GM18498 (cell line): ENCODE measurements around the gene ZNF628.
A peak's percentile ranks its signal among the peaks of the same experiment; 100 is the strongest.
"Not testable (repeated sequence)": the region's sequence is repeated elsewhere in the genome, so short reads cannot be mapped to it uniquely, and the experiment has no call there.

Source experiments
- ATAC-seq: cut with Tn5 transposase; IDR thresholded peaks from one replicate; pipeline ENCODE4 v1.9.1; 2021; ENCODE audit warnings: mild to moderate bottlenecking, moderate library complexity; ENCODE audit not compliant: unreplicated experiment

ZNF628 gene

DNA sequence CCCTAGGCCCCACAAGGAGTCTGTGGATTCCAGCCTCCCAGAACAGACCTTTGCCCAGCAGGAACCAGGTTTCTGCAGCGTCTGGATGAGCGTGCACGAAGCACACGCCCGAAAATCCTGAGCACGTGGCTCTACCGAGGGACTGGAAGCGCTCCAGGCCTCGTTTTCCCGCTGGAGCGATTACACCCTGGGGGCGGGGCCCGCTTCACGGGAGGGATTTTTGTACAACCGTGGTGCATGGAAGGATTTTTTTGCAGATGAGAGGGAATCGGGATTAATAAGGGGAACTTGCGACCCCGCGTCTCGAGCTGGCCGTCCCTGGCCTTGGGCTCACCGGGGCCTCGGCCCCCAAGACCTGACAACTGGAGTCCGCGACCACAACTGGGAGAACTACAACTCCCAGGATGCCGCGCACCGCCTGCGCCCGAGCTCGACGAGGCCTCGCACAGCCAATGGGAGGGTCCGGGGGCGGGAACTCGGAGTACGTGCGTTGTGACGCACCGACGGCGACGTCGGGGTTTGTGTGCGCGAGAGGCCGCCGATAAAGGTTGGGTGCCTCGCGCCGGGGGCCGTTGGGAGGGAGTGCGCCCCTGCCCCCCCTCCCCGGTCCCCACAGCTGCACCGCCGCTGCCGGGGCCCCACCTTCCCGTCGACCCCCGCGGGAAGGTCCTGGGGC lies at the start of gene ZNF628:
Gene ZNF628 (plus strand): TSS at position 518 of the 676 bp plus-strand sequence. CDS start 3,294 bp downstream, outside the sequence.
- ATAC-seq: peak; percentile 95

DNA sequence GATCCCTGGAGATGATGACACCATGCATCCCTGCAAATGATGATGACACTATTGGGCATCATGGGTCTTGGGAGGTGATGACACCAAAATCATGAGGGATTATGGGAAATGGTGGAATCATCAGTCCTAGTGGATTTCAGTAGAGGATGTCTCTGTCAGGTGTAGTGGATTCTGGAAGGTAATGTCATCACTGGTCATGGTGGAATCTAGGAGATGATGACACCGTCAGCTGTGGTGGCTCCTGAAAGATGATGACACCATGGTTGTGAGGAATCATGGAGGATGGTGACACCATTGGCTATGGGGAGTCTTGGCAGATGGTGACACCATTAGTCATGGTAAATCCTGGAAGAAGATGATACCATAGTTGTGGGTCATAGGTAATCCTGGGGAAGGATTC lies 45.2 kb upstream of the ZNF628 start:
- ATAC-seq: no peak

DNA sequence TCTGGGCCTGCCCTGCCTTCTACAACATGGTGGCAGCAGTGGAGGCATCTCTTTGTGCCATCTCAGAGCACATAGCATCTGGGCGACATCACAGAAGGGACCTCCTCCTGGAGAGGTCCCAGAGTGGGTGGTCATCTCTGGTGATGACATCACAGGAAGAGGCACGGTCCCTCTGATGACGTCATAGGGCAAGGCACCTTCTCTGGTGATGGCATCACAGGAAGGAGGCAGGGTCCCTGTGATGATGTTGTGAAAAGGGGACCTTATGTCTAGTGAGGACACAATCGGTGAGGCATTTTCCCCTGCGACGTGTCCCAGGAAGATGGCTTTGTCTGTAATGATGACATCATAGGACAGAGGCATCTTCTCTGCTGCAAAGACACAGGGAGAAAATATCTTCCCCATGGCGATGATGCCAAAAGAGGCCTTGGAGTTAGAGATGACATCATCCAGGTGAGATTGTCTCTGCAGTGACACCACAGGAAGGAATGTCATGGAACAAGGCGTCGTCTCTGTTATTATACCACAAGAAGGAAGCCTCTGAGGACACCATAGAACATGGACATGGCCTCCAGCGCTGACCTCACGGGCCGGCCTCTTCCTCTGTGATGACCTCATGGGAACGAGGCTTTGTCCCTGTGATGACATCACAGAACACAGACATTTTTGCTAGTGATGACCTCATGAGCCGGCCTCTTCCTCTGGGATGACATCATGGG lies 44.0 kb upstream of the ZNF628 start:
- ATAC-seq: no peak

DNA sequence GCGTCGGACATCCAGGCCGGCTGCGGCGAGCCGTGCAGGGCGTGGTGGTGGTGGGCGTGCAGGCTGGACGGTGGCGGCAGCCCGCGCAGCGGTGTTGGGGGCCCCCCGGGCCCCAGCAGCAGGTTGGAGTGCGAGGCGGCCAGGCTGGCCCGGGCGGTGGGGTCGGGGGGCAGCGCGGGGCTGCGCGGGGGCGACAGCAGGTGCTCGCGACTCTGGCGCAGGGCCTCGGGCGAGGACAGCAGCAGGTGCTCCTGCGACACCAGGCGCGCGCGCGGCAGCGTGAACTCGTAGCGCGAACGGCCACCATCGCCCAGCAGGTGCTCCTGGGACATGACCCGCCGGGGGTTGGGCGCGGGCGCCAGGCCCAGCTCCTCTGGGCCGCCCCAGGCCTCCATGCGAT lies 43.1 kb upstream of the ZNF628 start:
- no peak for ATAC-seq

DNA sequence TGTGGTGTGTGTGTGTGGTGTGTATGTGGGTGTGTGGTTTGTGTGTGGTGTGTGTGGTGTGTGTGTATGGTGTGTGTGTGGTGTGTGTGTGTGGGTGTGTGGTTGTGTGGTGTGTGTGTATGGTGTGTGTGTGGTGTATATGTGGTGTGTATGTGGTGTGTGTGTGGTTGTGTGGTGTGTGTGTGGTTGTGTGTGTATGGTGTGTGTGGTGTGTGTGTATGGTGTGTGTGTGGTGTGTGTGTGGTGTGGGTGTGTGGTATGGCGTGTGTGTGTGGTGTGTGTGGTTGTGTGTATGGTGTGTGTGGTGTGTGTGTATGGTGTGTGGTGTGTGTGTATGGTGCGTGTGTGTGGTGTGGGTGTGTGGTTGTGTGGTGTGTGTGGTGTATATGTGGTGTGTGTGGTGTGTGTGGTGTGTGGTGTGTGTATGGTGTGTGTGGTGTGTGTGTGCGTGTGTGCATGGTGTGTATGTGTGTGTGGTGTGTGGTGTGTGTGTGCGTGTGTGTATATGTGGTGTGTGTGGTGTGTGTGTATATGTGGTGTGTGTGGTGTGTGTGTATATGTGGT lies 42.0 kb upstream of the ZNF628 start:
- ATAC-seq: no peak

DNA sequence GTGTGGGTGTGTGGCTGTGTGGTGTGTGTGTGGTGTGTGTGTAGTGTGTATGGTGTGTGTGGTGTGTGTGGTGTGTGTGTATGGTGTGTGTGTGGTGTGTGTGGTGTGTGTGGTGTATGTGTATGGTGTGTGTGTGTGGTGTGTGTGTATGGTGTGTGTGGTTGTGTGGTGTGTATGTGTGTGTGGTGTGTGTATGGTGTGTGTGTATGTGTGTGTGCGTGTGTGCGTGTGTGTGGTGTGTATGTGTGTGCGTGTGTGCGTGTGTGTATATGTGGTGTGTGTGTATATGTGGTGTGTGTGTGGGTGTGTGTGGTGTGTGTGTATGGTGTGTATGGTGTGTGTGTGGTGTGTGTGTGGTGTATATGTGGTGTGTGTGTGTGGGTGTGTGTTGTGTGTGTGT lies 41.4 kb upstream of the ZNF628 start:
- ATAC-seq: no peak

DNA sequence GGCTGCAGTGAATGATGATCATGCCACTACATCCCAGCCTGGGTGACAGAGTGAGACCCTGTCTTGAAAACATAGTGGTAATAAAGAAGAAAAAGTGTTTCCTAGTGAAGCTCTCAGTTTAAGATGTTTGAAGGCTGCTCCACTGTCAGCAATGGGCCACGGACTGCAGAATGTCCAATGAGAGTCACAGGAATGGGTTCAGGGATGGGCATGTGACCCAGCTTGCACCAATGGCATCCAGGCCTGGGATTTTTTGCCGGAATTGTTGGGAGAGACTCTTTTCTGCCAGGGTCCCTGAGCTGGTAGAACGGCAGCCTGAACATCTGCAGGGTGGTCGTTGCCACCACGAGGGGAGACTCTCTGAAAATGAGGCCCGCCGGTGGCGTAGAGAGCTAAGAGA lies 39.6 kb upstream of the ZNF628 start:
- ATAC-seq: no peak

DNA sequence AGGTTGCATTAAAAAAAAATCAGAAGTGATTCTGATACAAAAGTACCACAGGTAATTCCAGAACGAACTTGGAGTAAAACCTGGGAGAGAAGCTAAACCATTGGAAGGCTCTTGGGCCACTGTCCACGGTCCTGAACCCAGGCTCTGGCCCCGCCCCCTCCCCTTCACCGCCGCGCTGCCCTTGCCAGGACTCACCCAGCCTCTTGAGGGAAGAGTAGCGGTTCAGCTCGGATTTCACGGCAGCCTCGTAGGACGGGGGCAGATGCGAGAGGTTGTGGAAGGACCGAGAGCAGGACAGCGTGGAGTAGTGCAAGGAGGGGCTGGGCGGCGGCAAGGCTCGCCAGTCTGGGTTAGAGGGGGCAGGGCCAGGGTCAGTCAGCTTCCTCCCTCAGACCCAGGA lies 39.0 kb upstream of the ZNF628 start:
- ATAC-seq: no peak

DNA sequence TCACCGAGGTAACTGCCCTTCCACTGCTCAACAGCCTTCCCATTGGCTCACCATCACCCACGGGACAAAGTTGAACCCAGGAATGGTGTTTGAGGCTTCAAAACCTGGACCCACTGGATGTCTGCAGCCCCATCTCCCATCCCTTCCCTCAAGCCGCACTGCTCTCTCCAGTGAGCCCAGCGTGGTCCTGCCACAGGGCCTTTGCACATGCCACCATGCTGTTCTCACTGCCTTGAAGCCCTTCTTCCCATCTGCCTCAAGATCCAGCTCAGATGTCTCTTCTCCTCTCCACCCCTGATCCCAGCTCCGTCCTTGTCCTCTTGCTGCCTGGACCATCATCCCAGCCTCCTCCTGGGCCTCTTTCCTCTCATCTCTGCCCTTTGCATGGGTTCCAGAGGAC lies 37.4 kb upstream of the ZNF628 start:
- ATAC-seq: no peak

DNA sequence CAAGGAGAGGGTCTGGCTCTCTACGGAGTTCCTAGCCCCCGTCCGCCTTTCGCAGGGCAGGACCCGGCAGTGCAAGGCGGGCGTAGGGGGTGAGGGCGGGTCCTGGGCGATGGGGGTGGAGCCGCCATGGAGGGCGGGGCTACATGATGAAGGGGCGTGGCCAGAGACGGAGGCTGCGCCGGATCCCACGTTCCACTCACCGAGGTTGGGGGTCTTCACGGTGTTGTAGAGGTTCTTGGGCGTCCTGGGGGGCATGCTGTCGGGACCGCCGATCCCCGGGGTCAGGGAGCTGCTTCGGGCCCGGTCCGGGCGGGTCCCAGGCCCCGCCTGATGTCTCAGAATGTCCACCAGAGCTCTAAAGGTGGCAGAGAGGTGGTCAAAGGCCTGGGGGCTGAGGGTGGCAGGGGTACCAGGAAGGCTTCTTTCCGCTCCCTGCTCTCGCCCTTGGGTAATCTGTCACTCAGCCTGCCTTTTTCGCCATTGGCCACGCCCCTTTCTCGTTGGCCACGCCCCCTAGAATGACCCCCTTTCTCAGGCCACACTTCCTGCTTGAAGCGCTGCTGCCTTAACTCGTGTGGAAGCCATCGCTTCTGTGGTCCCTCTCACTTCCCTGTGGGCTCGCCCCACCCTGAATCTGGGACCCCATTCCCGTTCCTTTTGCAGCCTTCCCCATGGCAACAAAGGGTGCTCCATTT lies 35.9 kb upstream of the ZNF628 start:
- ATAC-seq: no peak

DNA sequence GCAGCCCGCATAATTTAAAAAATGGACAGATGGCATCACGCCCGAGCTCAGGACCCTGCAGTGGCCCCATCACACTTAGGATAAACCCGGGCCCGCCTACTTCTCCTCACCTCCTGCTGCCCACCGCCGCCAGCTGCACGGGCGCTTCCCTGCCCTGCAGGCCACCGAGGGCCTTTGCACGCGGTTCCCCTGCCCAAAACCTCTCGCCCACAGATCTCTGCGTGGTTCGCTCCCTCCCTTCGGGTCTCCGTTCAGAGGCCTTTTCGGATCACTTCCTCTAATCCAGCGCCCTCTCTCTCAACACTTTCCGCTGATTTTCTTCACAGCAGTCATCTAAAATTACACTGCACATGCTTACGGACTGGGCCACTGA lies 35.1 kb upstream of the ZNF628 start:
- ATAC-seq: no peak

DNA sequence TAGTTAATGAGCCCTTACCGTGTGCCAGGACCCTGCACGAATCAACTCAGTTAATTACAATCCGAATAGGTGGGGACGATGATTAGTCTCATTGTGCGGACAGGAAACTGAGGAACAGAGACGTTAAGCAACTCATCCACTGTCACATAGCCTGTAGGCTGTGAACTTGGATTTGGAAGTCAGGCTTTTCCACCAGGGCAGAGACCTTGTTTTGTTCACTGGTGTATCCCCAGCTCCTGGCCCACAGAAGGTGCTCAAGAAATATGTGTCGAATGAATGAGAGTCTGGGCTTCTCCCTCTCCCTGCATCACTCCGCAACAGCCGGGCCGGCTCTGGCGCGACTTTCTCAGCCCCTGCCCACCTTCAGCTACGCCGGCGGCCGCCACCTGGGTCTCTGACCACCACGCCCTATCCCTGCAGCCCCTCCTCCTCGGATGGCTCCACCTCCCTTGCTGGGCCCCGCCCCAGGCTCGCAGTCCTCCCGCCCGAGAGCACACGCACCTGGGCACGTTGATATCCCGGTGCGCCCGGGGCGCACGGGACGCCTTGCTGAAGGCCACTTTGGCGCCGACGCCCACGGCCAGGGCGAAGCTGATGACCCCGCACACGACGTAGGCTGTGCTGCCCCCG lies 34.6 kb upstream of the ZNF628 start:
- ATAC-seq: no peak

DNA sequence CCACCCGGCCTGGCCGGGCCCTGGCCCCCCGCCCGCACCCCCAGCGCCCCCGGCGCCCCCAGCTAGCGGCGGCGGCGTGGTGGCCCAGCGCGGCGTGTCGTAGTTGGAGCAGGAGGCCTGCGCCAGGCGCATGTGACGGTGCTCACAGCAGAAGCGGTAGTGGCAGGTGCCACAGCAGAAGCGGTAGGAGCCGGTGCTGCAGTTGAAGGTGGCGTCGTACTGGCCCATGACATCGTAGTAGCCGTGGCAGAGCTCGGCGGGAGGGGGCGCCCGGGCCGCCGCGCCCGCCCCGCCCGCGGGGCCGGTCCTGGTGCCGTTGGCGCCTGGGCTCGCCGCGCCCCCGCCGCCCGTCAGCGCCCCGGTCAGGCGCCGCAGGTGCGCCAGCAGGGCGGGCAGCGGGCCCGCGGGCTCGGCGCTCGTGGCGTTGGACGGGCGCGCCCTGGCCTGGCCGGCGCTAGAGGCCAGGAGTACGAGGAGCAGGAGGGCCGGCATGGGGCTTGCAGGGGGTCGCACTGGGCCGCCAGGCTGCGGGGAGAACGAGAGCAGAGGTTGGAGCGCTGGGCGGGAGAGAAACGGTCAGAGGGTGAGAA lies 34.0 kb upstream of the ZNF628 start:
- no peak for ATAC-seq

DNA sequence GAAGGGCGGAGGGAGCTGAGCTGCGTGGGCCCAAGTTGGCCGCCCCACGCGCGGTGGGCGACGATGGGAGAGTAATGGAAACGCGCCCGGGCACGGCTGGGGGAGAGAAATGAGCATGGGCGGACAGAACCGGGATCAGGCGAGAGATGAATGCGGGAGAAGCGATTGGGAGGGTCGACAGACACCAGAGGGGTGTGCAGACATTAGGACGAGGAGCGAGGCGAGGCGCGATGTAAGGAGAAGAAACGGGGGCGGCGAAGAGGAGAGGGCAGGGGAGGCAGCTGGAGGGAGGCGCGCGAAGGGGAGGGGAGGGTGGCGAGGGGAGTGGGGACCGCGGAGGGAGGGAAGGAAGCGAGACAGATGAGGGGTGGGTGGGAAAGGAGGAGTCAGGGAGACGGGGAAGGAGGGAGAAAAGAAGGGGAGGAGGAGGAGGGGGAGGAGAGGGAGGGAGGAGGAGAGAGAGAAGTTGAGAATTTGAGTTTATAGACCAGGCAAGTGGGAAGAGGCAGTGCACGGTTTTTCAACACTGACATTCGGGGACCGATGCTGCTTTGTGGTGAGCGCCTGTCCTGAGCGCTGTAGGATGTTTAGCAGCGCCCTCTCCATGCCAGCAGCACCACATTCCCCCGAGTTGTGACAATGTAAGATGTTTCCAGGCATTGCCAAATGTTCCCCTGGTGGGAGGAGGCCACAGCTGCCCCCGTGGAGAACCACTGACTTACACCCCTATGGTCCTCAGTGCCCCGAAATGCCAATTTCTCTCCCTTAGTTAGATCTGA lies 33.2 kb upstream of the ZNF628 start, which contains the start of gene SHISA7:
Gene SHISA7 (minus strand): TSS at position 256 of the 779 bp plus-strand sequence. CDS start 437 bp downstream, outside the sequence.
- no peak for ATAC-seq

DNA sequence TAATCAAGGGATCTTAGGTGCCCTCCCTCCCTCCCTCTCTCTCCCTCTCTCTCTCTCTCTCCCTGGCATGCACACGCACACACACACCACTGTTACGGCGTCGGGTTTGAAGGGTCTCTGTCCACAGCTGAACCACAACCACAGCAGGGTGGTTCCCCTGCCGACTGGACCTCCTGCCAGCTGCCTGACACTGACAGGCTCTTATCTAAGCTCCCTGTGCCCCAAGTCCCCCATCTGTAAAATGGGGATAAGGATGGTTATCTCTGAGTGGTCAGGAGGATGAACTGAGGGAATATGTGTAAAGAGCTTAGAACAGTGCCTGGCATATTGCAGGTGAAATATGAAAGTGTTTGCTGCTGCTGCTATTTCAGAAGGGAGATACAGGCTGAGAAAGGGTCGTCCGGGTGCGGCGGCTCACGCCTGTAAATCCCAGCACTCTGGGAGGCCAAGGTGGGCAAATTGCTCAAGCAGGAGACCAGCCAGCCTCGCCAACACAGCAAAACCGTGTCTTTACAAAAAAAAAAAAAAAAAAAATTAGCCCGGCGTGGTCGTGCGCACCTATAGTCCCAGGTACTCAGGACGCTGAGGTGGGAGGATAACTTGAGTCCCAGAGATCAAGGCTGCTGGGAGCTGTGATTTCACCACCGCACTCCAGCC lies 32.5 kb upstream of the ZNF628 start:
- ATAC-seq: no peak

DNA sequence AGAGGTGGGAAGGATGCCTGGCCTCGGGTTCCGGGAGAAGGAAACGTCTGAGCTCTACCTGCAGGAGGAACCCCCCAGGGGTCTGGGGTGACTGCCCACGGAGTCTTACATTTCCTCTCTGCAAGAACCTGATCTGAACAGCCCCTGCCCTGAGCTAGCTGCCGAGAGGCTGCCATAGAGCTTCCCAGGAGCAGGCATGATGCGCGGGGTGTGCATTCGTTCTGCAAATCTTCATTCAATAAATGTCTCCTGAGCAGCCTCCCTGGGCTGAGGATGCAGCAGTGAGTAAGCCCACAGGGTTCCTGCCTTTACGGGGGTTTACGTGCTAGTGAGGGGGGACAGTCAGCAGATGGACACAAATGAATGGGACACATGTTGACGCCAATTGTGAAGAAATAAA lies 31.8 kb upstream of the ZNF628 start:
- ATAC-seq: no peak

DNA sequence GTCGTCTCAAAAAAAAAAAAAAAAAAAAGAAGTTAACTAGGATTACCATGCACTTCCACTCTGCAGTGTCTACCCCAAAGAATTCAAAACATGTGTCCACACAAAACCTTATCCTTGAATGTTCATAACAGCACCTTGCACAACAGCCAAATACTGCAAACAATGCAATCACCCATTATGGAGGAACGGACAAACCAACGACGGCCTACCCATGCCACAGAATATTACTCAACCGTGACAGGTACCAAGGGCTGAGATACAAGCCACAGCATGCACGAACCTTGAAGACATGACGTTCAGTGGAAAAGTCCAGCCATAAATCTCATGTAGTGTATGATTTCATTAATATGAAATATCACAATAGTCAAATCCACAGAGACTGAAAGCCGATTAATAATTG lies 30.4 kb upstream of the ZNF628 start:
- ATAC-seq: no peak

DNA sequence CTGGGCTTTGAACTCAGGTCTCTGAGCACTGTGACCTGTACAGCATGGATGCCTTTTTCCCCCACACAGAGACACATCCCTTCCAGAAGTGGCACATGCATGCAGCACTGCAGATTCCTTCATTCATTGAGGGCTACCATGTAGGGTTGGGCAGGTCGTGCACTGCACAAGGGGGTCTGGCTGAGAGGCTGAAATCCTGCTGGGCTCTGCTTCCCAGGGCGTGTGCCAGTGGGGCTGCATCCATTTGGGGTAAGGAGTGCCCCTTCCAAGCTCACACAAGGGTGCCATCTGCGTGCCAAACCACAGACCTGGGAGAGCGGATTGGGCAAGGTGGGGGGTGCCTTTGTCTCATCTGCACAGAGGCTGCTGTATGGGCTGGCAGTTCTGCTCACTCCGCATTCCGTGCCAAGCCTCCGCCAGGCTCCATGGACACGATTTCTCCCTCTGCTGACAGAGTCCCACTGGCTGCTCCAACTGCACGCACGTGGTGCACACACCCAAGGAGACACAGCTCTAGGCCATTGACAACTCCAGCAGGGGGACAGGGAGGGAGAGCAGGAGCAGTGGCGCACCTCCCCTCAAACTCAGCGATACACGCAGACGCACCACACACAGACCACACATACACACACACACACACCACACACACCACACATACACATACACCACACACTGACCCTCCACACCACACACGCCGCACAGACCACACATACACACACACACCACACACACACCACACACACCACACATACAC lies 28.8 kb upstream of the ZNF628 start:
- ATAC-seq: no peak

DNA sequence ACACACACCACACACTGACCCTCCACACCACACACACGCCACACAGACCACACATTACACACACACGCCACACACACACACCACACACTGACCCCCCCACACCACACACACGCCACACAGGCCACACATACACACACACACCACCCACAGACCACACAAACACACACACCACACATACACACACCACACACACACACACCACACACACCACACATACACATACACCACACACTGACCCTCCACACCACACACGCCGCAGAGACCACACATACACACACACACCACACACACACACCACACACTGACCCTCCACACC lies 28.3 kb upstream of the ZNF628 start:
- not testable (repeated sequence) for ATAC-seq
